ENCODE results near the gene TPP1. TPM values are rescaled to one million over a fixed set of nuclear protein-coding genes. Genes with fewer than 3 reads are reported as not detected.

The TPP1 gene
- 40.1 and 46.0 TPM in 2 replicates for total RNA-seq

DNA sequence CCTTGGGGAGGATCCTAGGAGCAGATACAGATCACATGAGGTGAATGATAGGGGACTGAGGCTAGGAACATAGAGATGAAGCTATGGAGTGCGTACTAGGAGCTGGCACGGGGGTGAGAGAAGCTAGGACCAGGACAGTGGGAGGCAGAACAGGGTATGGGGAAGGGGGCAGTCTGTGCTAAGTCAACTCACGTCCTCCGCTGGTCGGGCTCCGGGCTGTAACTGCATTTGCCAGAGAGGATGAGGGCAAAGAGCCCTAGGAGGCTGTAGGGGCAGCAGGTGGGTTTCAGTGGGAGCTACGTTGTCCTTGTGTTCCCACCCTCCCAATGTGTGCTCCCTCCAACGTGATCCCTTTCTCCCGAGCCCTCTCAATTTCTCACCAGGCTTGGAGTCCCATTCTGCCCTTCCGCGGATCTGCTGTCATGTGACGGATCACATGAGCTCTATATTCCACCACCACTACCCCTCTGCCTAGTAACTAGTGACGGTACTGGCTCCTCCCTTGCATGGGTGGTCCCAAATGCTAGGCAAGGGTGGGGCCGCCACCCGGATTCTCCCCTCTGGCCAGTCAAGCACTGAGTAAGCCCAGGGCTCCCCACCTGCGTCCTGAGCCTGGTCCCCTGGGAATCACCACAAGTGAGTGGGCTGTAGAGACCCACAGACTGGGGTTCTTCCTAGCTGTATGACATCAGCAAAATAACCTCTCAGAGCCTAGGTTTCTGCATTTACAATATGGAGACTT, at the start of gene TPP1:
TSS of gene TPP1 (minus strand) at position 419 of the 742 bp plus-strand sequence. CDS start at position 397, 22 bp downstream.

DNA sequence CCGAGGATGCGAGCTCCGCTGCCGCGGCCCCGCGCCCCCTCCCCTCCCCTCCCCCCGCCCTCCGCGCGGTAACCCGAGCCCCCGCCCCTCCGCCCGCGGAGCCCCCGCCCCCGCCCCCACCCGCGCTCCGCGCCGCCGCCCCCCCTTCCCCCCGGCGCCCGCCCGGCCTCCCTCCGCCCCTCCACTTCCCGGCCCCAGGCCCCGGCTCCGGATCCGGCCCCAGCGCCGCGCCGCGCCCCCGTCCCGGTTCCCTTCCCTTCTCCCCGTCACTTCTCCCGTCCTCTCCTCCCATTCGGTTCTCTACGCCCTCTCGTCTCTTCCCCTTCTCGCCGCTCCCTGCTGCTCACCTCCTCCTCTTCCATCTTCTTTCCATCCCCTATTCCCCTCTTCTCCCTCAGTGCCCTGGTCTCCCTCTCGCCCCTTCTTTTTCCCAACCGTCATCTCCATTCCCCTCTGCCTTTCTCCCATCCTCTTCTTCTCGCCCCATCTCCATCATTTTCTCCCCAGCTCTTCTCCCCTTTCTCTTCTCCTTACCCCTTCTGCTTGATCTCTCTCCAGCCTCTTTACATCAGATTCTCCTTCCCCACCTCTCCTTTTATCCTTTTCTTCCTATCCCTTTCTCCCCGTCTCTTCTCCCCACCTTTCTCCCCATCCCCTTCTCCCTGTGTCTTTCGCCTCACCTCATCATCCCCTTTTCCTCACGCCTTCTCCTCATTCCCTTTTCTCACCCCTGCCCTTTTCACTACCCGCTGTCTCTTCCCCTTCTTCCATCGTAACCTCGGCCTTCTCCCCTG, 36.8 kb upstream of the TPP1 start, which contains the start of gene DCHS1:
TSS of gene DCHS1 (minus strand) at position 20 of the 794 bp plus-strand sequence. CDS start 14,196 bp downstream, outside the sequence.

DNA sequence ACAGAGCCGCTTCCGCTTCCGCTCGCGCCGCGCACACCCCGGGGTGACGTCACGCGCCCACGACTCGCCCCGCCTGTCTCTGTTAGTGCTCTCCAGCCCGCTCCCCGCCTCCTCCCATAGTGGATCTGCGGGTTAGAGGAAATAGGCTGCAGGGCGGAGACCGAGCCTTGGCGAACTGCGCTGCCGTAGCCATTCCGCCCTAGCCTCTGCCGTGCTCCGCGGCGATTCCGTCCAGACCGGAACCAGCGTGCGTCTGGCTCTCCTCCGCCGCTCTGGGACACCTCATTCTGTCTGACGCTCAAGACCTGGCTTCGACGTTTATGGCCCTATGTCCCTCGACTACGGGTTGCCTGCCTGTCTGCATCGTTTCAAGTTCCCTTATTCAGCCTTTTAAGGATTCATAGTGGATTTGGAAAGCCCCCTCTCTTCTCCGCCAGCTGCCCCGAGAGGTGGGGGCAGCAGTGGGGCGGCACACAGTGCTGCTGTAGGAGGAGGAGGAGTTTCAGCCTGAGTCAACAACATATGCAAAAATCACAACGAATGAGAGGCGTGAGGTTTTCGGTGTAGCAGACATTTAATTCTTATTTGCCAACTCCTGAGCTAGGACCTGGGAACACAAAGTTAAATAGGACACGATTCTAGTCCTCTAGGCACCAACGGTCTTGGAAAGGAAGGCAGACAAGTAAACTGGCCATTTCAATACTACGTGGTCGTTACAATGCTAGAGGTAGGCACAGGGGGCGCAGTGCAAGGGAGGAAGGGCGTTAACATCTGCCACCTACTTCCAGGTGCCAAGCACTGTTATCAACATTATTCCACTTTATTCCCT, 6.8 kb downstream of the TPP1 start, which contains the start of gene TAF10:
TSS of gene TAF10 (minus strand) at position 4 of the 829 bp plus-strand sequence. CDS start 27 bp downstream, outside the sequence.

DNA sequence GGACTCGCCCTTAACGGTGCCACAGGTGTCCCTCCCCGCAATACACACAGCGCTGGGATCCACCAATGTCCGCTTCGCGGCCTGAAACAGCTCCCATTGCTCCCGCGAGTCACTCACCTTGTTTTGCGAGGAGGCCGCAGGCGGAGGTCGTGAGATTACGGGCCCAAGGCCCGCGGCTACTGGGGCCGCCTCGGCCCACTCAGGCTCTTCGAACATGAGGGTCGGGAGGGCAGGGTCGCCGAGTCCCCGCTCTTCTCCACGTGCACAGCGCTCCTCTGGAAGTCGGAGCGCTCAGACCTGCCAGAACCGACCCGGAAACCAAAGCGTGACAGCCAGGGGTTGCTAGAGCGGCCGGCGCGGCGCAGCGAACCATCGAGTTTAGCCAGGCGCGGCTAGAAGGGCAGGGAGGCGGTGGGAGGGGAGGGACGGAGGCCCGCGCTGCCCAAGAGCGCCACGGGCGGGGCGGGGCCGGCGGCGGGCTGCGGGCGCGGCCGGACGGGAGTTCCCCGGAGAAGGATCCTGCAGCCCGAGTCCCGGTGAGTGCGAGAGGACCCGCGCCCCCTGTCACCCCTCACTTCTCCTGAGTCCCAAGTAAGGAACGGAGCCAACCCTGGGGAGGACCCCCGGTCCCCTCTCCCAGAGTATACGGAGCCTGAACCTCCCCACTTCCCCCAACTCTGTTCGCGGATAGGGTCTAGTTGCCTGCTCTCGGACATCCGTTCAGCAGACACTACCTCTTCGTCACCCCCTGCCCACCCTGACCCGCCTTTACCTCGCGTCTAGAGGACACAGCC, 15.7 kb downstream of the TPP1 start, which contains the start of the genes ILK and RRP8:
TSS of gene ILK (plus strand) at position 488 of the 794 bp plus-strand sequence. CDS start 498 bp downstream, outside the sequence.
TSS of gene RRP8 (minus strand) at position 330 of the 794 bp plus-strand sequence. CDS start at position 216, 114 bp downstream.

Other genes with a start within 250 kb of the TPP1 start
- 43.7 and 67.0 TPM in 2 replicates for gene SMPD1, start 228.9 kb downstream of the TPP1 start, total RNA-seq
- gene APBB1, start 200.3 kb downstream of the TPP1 start, total RNA-seq: 34.5 and 36.4 TPM in 2 replicates
- not detected in 2 replicates for gene HPX, start 178.4 kb downstream of the TPP1 start, total RNA-seq
- gene TRIM3, start 145.5 kb downstream of the TPP1 start, total RNA-seq: 11.8 and 16.0 TPM in 2 replicates
- gene ARFIP2, start 138.1 kb downstream of the TPP1 start, total RNA-seq: 35.7 and 56.1 TPM in 2 replicates
- 26.4 and 33.3 TPM in 2 replicates for gene TIMM10B, start 137.9 kb downstream of the TPP1 start, total RNA-seq
- 1.4 and 3.0 TPM in 2 replicates for gene DNHD1, start 122.1 kb downstream of the TPP1 start, total RNA-seq
- 3.3 and 7.6 TPM in 2 replicates for gene RRP8, start 15.8 kb downstream of the TPP1 start, total RNA-seq
- 101 and 178 TPM in 2 replicates for gene ILK, start 15.6 kb downstream of the TPP1 start, total RNA-seq
- 113 and 151 TPM in 2 replicates for gene TAF10, start 7.2 kb downstream of the TPP1 start, total RNA-seq
- gene DCHS1, start 36.4 kb upstream of the TPP1 start, total RNA-seq: 2.3 TPM in 2 replicates
- gene MRPL17, start 63.9 kb upstream of the TPP1 start, total RNA-seq: 25.2 and 44.6 TPM in 2 replicates
- gene OR2AG2, start 152.6 kb upstream of the TPP1 start, total RNA-seq: not detected in 2 replicates
- not detected in 2 replicates for gene OR2AG1, start 163.6 kb upstream of the TPP1 start, total RNA-seq
- gene OR6A2, start 180.3 kb upstream of the TPP1 start, total RNA-seq: not detected in 2 replicates
- not detected in 2 replicates for gene OR10A5, start 226.3 kb upstream of the TPP1 start, total RNA-seq
- not detected in 2 replicates for gene OR10A2, start 243.6 kb upstream of the TPP1 start, total RNA-seq

All from pericardium fibroblast (primary cell).